Panc1 (cell line): ENCODE measurements around the gene ACYP2.
"Not testable (repeated sequence)": the region's sequence is repeated elsewhere in the genome, so short reads cannot be mapped to it uniquely, and the experiment has no call there.

Source experiments
- CTCF ChIP-seq: fragments of 450-650 bp; IDR thresholded peaks from 2 replicates; pipeline ENCODE4 v1.5.1; 2017; ENCODE audit warnings: mild to moderate bottlenecking
- POLR2AphosphoS5 ChIP-seq: IDR thresholded peaks from 2 replicates; pipeline ENCODE4 v1.6.1; 2012; ENCODE audit warnings: mild to moderate bottlenecking, low read depth, low read length, moderate library complexity
- REST ChIP-seq, 2 experiments: IDR thresholded peaks; 2 replicates each; pipeline ENCODE4 v1.6.1; 2011 to 2012; ENCODE audit warnings: low read depth in 2 of 2, control low read depth in 1 of 2, low read length in 1 of 2, mild to moderate bottlenecking in 1 of 2, moderate library complexity in 1 of 2; ENCODE audit not compliant: insufficient read depth in 1 of 2

GRCh38 chr2:54294665-54295064 is 179.2 kb downstream of the ACYP2 start:
- not testable (repeated sequence) for TF ChIP-seq CTCF; POLR2AphosphoS5; REST (IDR thresholded peaks at IDR 0.05; ENCODE audit: insufficient read depth in 1 of 2, low read depth in 2 of 2, low read length in 1 of 2)
